GM19240 (cell line): ENCODE data around the gene SYCE3.
"Not testable (repeated sequence)": the region's sequence is repeated elsewhere in the genome, so short reads cannot be mapped to it uniquely, and the experiment has no call there.

ENCODE experiments used
- DNase-seq: peaks from one replicate; pipeline ENCODE4 v3.0.0; 2011; ENCODE audit warnings: low spot score; ENCODE audit not compliant: insufficient read length

The SYCE3 gene

DNA sequence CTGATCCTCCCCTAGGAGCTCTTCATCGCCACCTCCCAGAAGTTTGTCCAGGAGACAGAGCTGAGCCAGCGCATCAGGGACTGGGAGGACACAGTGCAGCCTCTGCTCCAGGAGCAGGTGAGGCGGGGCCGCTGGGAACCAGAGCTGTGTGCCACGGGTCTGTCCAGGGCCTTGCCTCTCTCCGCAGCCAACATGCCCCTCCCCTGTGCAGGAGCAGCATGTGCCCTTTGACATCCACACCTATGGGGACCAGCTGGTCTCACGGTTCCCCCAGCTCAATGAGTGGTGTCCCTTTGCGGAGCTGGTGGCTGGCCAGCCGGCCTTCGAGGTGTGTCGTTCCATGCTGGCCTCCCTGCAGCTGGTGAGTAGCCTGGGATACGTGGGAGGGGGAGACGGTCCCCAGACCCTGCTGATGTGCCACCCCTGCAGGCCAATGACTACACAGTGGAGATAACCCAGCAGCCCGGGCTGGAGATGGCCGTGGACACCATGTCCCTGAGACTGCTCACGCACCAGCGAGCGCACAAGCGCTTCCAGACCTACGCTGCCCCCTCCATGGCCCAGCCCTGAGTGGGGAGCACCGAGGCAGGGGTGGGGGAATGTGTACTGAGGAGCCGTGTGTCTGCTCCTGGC lies 39.8 kb downstream of the SYCE3 start:
- no peak for DNase-seq

- DNase-seq, result no peak
These were observed 40.4 kb downstream of the SYCE3 start for GRCh38 chr22:50522208-50522805.

DNA sequence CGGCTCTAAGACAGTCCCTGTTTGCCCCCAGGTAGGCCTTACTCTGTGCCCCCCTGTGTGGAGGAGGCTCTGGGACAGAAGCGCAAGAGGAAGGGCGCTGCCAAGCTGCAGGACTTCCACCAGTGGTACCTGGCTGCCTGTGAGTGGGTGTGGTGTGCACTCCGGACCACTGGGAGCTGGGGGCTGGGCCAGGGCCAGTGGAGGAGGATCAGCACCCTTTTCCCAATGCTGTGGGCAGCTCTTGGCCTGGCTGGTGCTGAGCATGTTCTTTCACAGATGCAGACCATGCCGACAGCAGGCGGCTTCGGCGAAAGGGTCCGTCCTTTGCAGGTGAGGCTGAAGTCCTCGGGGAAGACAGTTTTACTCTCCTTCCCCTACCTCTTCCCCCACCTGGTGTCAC lies 41.0 kb downstream of the SYCE3 start:
- no peak for DNase-seq

- DNase-seq, result no peak
These were observed 41.8 kb downstream of the SYCE3 start for GRCh38 chr22:50520826-50521453.

DNA sequence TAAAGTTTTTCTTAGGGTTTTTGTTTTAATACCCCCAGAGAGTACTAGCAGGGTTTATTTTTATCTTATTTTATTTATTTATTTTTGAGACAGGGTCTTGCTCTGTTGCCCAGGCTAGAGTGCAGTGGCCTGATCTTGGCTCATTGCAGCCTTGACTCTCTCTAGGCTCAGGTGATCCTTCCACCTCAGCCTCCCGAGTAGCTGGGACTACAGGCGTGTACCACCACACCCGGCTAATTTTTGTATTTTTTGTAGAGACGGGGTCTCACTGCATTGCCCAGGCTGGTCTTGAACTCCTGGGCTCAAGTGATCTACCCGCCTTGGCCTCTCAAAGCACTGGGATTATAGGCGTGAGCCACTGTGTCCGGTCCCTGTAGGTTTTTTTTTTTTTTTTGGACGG lies 42.5 kb downstream of the SYCE3 start:
- DNase-seq, result not testable (repeated sequence)

GRCh38 chr22:50519151-50519550 lies 43.6 kb downstream of the SYCE3 start:
- no peak for DNase-seq

GRCh38 chr22:50518606-50519005 lies 44.1 kb downstream of the SYCE3 start:
- DNase-seq, result no peak

DNA sequence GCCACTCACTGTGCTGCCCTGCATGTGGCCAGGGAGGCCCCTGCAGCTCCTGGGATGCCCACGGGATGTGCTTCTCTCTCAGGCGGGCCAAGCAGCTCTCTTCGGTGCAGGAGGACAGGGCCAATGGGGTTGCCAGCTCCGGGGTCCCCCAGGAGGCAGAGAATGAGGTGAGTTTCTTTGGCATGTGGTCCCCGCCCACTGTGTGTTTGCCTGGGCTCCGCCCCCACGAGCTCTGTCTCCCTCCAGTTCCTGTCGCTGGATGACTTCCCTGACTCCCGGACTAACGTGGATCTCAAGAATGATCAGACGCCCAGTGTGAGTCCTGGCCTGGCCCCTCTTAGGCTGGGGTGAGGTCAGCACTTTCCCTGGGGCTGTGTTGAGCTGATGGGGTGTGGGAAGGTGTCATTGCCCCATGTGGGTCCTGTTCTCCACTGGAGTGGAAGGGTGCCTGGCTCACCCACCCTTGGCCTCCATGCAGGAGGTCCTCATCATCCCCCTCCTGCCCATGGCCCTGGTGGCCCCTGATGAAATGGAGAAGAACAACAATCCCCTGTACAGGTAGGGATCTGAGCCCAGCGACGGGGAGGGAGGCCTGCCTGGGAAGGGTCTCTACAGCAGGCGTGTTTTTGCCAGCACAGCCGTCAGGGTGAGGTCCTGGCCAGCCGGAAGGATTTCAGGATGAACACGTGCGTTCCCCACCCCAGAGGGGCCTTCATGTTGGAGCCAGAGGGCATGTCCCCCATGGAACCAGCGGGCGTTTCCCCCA lies 45.0 kb downstream of the SYCE3 start:
- no peak for DNase-seq

- no peak for DNase-seq
These were observed 45.8 kb downstream of the SYCE3 start for GRCh38 chr22:50516891-50517290.

GRCh38 chr22:50516068-50516467 lies 46.7 kb downstream of the SYCE3 start:
- DNase-seq, result no peak

- no peak for DNase-seq
These were observed 49.5 kb downstream of the SYCE3 start for GRCh38 chr22:50513175-50513574.

GRCh38 chr22:50508897-50509296 lies 53.8 kb downstream of the SYCE3 start:
- DNase-seq, result no peak

GRCh38 chr22:50507991-50508884 lies 54.5 kb downstream of the SYCE3 start, which contains the start of gene NCAPH2:
Gene NCAPH2, plus strand, starts transcription at chr22:50508224. Its CDS starts 114 bp downstream, at chr22:50508338.
- peak; percentile 99 for DNase-seq

- DNase-seq, result peak; percentile 98
These were observed 55.2 kb downstream of the SYCE3 start, which contains the start of gene LMF2 for GRCh38 chr22:50507421-50507990. Gene LMF2, minus strand, starts transcription at chr22:50507702. Its CDS starts 27 bp downstream, at chr22:50507675.

GRCh38 chr22:50506611-50507420 lies 55.9 kb downstream of the SYCE3 start:
- DNase-seq, result no peak

DNA sequence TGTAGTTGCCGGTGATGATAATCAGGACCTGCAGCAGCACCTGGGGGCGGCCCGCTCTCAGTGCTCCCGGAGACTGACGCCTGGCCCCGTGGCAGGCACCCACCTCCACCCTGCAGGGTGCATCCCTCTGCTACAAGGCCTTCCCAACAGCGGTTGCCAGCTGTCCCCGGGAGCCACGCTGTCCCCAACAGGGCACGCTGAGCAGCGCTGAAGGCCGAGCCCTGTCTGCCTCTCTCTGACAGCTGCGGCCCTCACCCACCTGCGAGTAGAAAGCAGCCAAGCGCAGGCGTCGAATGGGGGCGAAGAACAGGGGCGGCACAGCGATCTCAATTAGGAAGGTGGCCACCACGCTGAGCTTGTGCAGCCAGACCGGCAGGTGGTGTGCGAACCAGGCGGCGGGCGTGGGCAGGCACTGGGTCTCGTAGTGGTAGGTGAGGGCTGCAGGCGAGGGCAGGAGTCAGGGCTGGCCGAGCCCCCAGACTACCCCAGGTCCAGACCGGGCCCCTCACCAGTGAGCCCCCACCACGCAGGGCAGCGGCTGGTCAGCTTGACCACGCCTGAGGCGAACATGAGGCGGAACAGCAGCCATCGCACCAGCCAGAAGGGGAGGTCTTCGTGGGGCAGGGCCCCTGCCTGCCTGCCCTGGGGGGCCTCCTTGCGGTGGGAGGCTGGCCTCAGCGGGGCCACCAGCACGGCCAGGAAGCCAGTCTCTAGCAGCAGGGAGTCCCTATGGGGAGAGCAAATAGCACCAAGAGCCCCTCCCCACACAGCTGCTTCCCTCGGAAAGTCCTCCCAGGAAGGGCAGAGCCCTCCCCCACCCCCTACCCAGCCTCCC lies 56.7 kb downstream of the SYCE3 start:
- DNase-seq, result no peak

- DNase-seq, result no peak
These were observed 57.4 kb downstream of the SYCE3 start for GRCh38 chr22:50505276-50505775.

GRCh38 chr22:50504369-50505211 lies 58.1 kb downstream of the SYCE3 start:
- DNase-seq, result no peak
